ENCODE measurements around the gene CHD9NB.

The CHD9NB gene

GRCh38 chr16:53064081-53064578 lies 11.4 kb upstream of the CHD9NB start:
- no peaks in the 10 kb centered on the region for H3K27me3 ChIP-seq (ENCODE audit: control insufficient read depth, insufficient read depth, low read length)
- no peaks in the 10 kb centered on the region for H3K36me3 ChIP-seq (ENCODE audit: control insufficient read depth, insufficient read depth, low read length)
- H3K4me3 ChIP-seq (ENCODE audit: low read depth, low read length): no peak overlapping the region
- no peaks in the 10 kb centered on the region for H3K9me3 ChIP-seq (ENCODE audit: control insufficient read depth, insufficient read depth, low read length)
- peaks cover 6% of the 10 kb centered on the region for H3K4me1 ChIP-seq (ENCODE audit: control insufficient read depth, insufficient read depth, low read length)
- no peak overlapping the region for H3K9ac ChIP-seq (ENCODE audit: low read depth, low read length)

- Histone ChIP-seq H3K4me1 (ENCODE audit: control insufficient read depth, insufficient read depth, low read length) (peaks cover 6% of the 10 kb centered on the region), H3K9ac (ENCODE audit: low read depth, low read length) (no peak overlapping the region), H3K27me3 (ENCODE audit: control insufficient read depth, insufficient read depth, low read length) (no peaks in the 10 kb centered on the region), H3K4me3 (ENCODE audit: low read depth, low read length) (no peak overlapping the region), H3K9me3 (ENCODE audit: control insufficient read depth, insufficient read depth, low read length) (no peaks in the 10 kb centered on the region), H3K36me3 (ENCODE audit: control insufficient read depth, insufficient read depth, low read length) (no peaks in the 10 kb centered on the region)
These were observed 9.0 kb upstream of the CHD9NB start for GRCh38 chr16:53061701-53062159.

GRCh38 chr16:53061256-53061655 lies 8.6 kb upstream of the CHD9NB start:
- Histone ChIP-seq H3K9ac (ENCODE audit: low read depth, low read length) (no peak overlapping the region), H3K4me3 (ENCODE audit: low read depth, low read length) (no peak overlapping the region), H3K27me3 (ENCODE audit: control insufficient read depth, insufficient read depth, low read length) (no peaks in the 10 kb centered on the region), H3K36me3 (ENCODE audit: control insufficient read depth, insufficient read depth, low read length) (no peaks in the 10 kb centered on the region), H3K4me1 (ENCODE audit: control insufficient read depth, insufficient read depth, low read length) (peaks cover 9% of the 10 kb centered on the region), H3K9me3 (ENCODE audit: control insufficient read depth, insufficient read depth, low read length) (no peaks in the 10 kb centered on the region)

GRCh38 chr16:53059672-53060071 lies 7.0 kb upstream of the CHD9NB start:
- Histone ChIP-seq H3K9ac (ENCODE audit: low read depth, low read length) (no peak overlapping the region), H3K4me3 (ENCODE audit: low read depth, low read length) (no peak overlapping the region), H3K27me3 (ENCODE audit: control insufficient read depth, insufficient read depth, low read length) (no peaks in the 10 kb centered on the region), H3K9me3 (ENCODE audit: control insufficient read depth, insufficient read depth, low read length) (no peaks in the 10 kb centered on the region), H3K4me1 (ENCODE audit: control insufficient read depth, insufficient read depth, low read length) (peaks cover 14% of the 10 kb centered on the region), H3K36me3 (ENCODE audit: control insufficient read depth, insufficient read depth, low read length) (no peaks in the 10 kb centered on the region)

GRCh38 chr16:53058882-53059281 lies 6.2 kb upstream of the CHD9NB start:
- H3K4me3 ChIP-seq (ENCODE audit: low read depth, low read length): no peak overlapping the region
- H3K9ac ChIP-seq (ENCODE audit: low read depth, low read length): no peak overlapping the region
- H3K36me3 ChIP-seq (ENCODE audit: control insufficient read depth, insufficient read depth, low read length): no peaks in the 10 kb centered on the region
- H3K9me3 ChIP-seq (ENCODE audit: control insufficient read depth, insufficient read depth, low read length): no peaks in the 10 kb centered on the region
- H3K27me3 ChIP-seq (ENCODE audit: control insufficient read depth, insufficient read depth, low read length): no peaks in the 10 kb centered on the region
- peaks cover 17% of the 10 kb centered on the region for H3K4me1 ChIP-seq (ENCODE audit: control insufficient read depth, insufficient read depth, low read length)

- no peaks in the 10 kb centered on the region for H3K9me3 ChIP-seq (ENCODE audit: control insufficient read depth, insufficient read depth, low read length)
- H3K4me1 ChIP-seq (ENCODE audit: control insufficient read depth, insufficient read depth, low read length): peaks cover 17% of the 10 kb centered on the region
- H3K9ac ChIP-seq (ENCODE audit: low read depth, low read length): no peak overlapping the region
- H3K27me3 ChIP-seq (ENCODE audit: control insufficient read depth, insufficient read depth, low read length): no peaks in the 10 kb centered on the region
- H3K4me3 ChIP-seq (ENCODE audit: low read depth, low read length): no peak overlapping the region
- no peaks in the 10 kb centered on the region for H3K36me3 ChIP-seq (ENCODE audit: control insufficient read depth, insufficient read depth, low read length)
These were observed 5.7 kb upstream of the CHD9NB start for GRCh38 chr16:53058441-53058840.

GRCh38 chr16:53057658-53058057 lies 5.0 kb upstream of the CHD9NB start:
- Histone ChIP-seq H3K4me1 (ENCODE audit: control insufficient read depth, insufficient read depth, low read length) (peaks cover 17% of the 10 kb centered on the region), H3K36me3 (ENCODE audit: control insufficient read depth, insufficient read depth, low read length) (no peaks in the 10 kb centered on the region), H3K27me3 (ENCODE audit: control insufficient read depth, insufficient read depth, low read length) (no peaks in the 10 kb centered on the region), H3K9ac (ENCODE audit: low read depth, low read length) (no peak overlapping the region), H3K4me3 (ENCODE audit: low read depth, low read length) (no peak overlapping the region), H3K9me3 (ENCODE audit: control insufficient read depth, insufficient read depth, low read length) (no peaks in the 10 kb centered on the region)

- Histone ChIP-seq H3K36me3 (ENCODE audit: control insufficient read depth, insufficient read depth, low read length) (no peaks in the 10 kb centered on the region), H3K4me1 (ENCODE audit: control insufficient read depth, insufficient read depth, low read length) (peaks cover 11% of the 10 kb centered on the region), H3K9me3 (ENCODE audit: control insufficient read depth, insufficient read depth, low read length) (no peaks in the 10 kb centered on the region), H3K27me3 (ENCODE audit: control insufficient read depth, insufficient read depth, low read length) (no peaks in the 10 kb centered on the region), H3K4me3 (ENCODE audit: low read depth, low read length) (peak overlapping the region; percentile 81), H3K9ac (ENCODE audit: low read depth, low read length) (no peak overlapping the region)
These were observed 3.7 kb upstream of the CHD9NB start for GRCh38 chr16:53056392-53056881.

GRCh38 chr16:53055541-53056391 lies 3.1 kb upstream of the CHD9NB start:
- H3K4me3 ChIP-seq (ENCODE audit: low read depth, low read length): peak overlapping the region; percentile 81
- peak overlapping the region; percentile 70 for H3K9ac ChIP-seq (ENCODE audit: low read depth, low read length)
- no peaks in the 10 kb centered on the region for H3K27me3 ChIP-seq (ENCODE audit: control insufficient read depth, insufficient read depth, low read length)
- H3K36me3 ChIP-seq (ENCODE audit: control insufficient read depth, insufficient read depth, low read length): no peaks in the 10 kb centered on the region
- H3K9me3 ChIP-seq (ENCODE audit: control insufficient read depth, insufficient read depth, low read length): no peaks in the 10 kb centered on the region
- peaks cover 11% of the 10 kb centered on the region for H3K4me1 ChIP-seq (ENCODE audit: control insufficient read depth, insufficient read depth, low read length)

GRCh38 chr16:53054670-53055485 lies 2.2 kb upstream of the CHD9NB start, which contains the start of gene CHD9:
Gene CHD9 (plus strand): TSS chr16:53054991. CDS start chr16:53156090, 101,099 bp downstream.
- H3K9ac ChIP-seq (ENCODE audit: low read depth, low read length): peak within 1 kb of the TSS; percentile 70
- H3K36me3 ChIP-seq (ENCODE audit: control insufficient read depth, insufficient read depth, low read length): no peaks in the 10 kb centered on the region
- H3K27me3 ChIP-seq (ENCODE audit: control insufficient read depth, insufficient read depth, low read length): no peaks in the 10 kb centered on the region
- peak within 1 kb of the TSS; percentile 81 for H3K4me3 ChIP-seq (ENCODE audit: low read depth, low read length)
- peaks cover 11% of the 10 kb centered on the region for H3K4me1 ChIP-seq (ENCODE audit: control insufficient read depth, insufficient read depth, low read length)
- no peaks in the 10 kb centered on the region for H3K9me3 ChIP-seq (ENCODE audit: control insufficient read depth, insufficient read depth, low read length)

- peaks cover 11% of the 10 kb centered on the region for H3K4me1 ChIP-seq (ENCODE audit: control insufficient read depth, insufficient read depth, low read length)
- peak overlapping the region; percentile 39 for H3K4me3 ChIP-seq (ENCODE audit: low read depth, low read length)
- H3K27me3 ChIP-seq (ENCODE audit: control insufficient read depth, insufficient read depth, low read length): no peaks in the 10 kb centered on the region
- H3K36me3 ChIP-seq (ENCODE audit: control insufficient read depth, insufficient read depth, low read length): no peaks in the 10 kb centered on the region
- no peaks in the 10 kb centered on the region for H3K9me3 ChIP-seq (ENCODE audit: control insufficient read depth, insufficient read depth, low read length)
- peak overlapping the region; percentile 19 for H3K9ac ChIP-seq (ENCODE audit: low read depth, low read length)
These were observed 1.4 kb upstream of the CHD9NB start for GRCh38 chr16:53053967-53054669.

All from iPS-15b (cell line).